ENCODE measurements around the gene ZNF407.

ZNF407 gene

GRCh38 chr18:75068682-75069435 lies 471.2 kb downstream of the ZNF407 start:
- no peak for TF ChIP-seq NFIC (IDR thresholded peaks at IDR 0.05)
- no peak for TF ChIP-seq RAD21 (IDR thresholded peaks at IDR 0.05; ENCODE audit: low read depth)
- no peak for TF ChIP-seq FOXM1 (IDR thresholded peaks at IDR 0.05; ENCODE audit: borderline replicate concordance, low read depth)
- TF ChIP-seq TCF12 (IDR thresholded peaks at IDR 0.05; ENCODE audit: low read depth) = no peak
- no peak for TF ChIP-seq ZBTB7A (IDR thresholded peaks at IDR 0.05; ENCODE audit: low read depth)
- TF ChIP-seq CEBPB (IDR thresholded peaks at IDR 0.05) = no peak
- no peak for TF ChIP-seq USF1 (IDR thresholded peaks at IDR 0.05)
- no peak for TF ChIP-seq TAF1 (IDR thresholded peaks at IDR 0.05; ENCODE audit: low read depth)
- TF ChIP-seq EP300 (IDR thresholded peaks at IDR 0.05; ENCODE audit: borderline replicate concordance) = no peak
- TF ChIP-seq CREB1 (IDR thresholded peaks at IDR 0.05; ENCODE audit: low read depth) = no peak
- TF ChIP-seq TEAD4 (IDR thresholded peaks at IDR 0.05) = no peak
- TF ChIP-seq, protein P1, sequence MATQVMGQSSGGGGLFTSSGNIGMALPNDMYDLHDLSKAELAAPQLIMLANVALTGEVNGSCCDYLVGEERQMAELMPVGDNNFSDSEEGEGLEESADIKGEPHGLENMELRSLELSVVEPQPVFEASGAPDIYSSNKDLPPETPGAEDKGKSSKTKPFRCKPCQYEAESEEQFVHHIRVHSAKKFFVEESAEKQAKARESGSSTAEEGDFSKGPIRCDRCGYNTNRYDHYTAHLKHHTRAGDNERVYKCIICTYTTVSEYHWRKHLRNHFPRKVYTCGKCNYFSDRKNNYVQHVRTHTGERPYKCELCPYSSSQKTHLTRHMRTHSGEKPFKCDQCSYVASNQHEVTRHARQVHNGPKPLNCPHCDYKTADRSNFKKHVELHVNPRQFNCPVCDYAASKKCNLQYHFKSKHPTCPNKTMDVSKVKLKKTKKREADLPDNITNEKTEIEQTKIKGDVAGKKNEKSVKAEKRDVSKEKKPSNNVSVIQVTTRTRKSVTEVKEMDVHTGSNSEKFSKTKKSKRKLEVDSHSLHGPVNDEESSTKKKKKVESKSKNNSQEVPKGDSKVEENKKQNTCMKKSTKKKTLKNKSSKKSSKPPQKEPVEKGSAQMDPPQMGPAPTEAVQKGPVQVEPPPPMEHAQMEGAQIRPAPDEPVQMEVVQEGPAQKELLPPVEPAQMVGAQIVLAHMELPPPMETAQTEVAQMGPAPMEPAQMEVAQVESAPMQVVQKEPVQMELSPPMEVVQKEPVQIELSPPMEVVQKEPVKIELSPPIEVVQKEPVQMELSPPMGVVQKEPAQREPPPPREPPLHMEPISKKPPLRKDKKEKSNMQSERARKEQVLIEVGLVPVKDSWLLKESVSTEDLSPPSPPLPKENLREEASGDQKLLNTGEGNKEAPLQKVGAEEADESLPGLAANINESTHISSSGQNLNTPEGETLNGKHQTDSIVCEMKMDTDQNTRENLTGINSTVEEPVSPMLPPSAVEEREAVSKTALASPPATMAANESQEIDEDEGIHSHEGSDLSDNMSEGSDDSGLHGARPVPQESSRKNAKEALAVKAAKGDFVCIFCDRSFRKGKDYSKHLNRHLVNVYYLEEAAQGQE (IDR thresholded peaks at IDR 0.05; ENCODE audit: low read depth) = no peak
- no peak for TF ChIP-seq YY1 (IDR thresholded peaks at IDR 0.05; ENCODE audit: low read depth)
- no peak for TF ChIP-seq EGR1 (IDR thresholded peaks at IDR 0.05)
- TF ChIP-seq, protein P2, sequence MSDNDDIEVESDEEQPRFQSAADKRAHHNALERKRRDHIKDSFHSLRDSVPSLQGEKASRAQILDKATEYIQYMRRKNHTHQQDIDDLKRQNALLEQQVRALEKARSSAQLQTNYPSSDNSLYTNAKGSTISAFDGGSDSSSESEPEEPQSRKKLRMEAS (IDR thresholded peaks at IDR 0.05) = no peak

DNA sequence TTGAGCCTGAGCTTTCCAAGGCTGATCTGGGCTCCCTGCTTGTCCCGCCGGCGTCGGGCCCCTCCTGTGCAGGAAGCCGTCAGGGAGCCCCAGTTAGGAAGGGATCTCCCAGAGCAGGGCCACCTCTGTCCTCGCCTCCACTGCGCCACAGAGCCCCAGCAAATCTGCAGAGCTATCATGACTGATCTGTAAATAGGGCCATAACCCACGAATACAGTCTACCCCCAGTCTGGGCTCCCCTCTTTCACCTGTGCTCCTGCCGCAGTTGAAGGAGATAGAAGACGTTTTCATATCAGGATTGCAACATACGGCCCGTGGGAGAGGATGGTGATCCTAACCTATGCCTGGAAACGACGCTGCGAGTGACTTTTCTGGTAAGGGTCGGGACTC lies 472.6 kb downstream of the ZNF407 start:
- TF ChIP-seq ZBTB7A (IDR thresholded peaks at IDR 0.05; ENCODE audit: low read depth) = no peak
- TF ChIP-seq USF1 (IDR thresholded peaks at IDR 0.05) = no peak
- TF ChIP-seq RAD21 (IDR thresholded peaks at IDR 0.05; ENCODE audit: low read depth) = no peak
- TF ChIP-seq CEBPB (IDR thresholded peaks at IDR 0.05) = no peak
- TF ChIP-seq TCF12 (IDR thresholded peaks at IDR 0.05; ENCODE audit: low read depth) = no peak
- no peak for TF ChIP-seq CREB1 (IDR thresholded peaks at IDR 0.05; ENCODE audit: low read depth)
- TF ChIP-seq EGR1 (IDR thresholded peaks at IDR 0.05) = no peak
- TF ChIP-seq EP300 (IDR thresholded peaks at IDR 0.05; ENCODE audit: borderline replicate concordance) = no peak
- TF ChIP-seq, protein P2 (IDR thresholded peaks at IDR 0.05) = no peak
- no peak for TF ChIP-seq NFIC (IDR thresholded peaks at IDR 0.05)

DNA sequence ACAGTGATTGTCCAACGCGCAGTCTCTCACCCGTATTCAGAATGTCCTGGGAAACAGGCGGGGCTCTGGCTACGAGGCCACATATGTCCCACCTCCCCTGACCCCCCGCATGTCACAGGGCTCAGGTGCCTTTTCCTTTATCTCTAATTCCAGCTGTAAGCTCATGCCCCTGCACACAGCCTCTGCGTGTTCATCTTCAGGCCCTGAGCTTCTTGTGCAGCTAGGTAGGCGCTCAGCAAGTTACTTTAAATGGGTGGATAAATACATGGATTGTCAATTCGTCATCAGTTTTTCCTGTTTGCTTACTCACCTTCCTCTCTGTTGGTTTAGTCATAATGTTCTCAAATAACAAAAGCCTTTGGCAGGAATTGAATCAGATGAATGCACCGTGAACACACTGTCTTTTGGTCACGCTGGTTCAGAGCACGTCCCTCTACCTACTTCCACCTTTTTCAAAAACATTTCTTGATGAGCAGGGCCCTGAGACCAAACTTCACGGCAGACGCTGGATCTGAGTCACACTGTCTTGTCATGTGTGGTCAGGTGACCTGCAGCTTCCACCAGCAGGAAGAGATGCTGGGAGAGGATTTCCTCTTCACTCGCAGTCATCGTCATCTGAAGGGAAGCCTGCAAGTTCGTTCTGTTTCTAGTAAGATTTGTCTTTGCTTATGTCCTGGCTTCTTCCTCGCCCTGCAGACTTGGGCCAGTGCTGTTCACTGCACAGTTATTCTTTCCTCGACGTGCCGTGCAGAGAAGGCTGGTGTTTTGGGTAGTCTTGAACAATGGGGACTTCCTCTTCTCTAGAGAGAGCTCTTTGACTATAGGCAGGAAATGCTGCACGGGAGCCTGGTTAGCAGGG lies 473.2 kb downstream of the ZNF407 start:
- TF ChIP-seq CREB1 (IDR thresholded peaks at IDR 0.05; ENCODE audit: low read depth) = no peak
- TF ChIP-seq RAD21 (IDR thresholded peaks at IDR 0.05; ENCODE audit: low read depth) = 0 out of 2 replicates have a peak, but pooled peaks have one; percentile 1
- TF ChIP-seq USF1 (IDR thresholded peaks at IDR 0.05) = peak; percentile 78
- TF ChIP-seq EP300 (IDR thresholded peaks at IDR 0.05; ENCODE audit: borderline replicate concordance) = peak; percentile 57; the same call in 1 of the 2 replicates
- peak; percentile 47; the same call in 1 of the 2 replicates for TF ChIP-seq NFIC (IDR thresholded peaks at IDR 0.05)
- no peak for TF ChIP-seq TEAD4 (IDR thresholded peaks at IDR 0.05)
- TF ChIP-seq, protein P2 (IDR thresholded peaks at IDR 0.05) = 0 out of 2 replicates have a peak, but pooled peaks have one; percentile 35

- TF ChIP-seq TEAD4 (IDR thresholded peaks at IDR 0.05) (no peak), EGR1 (IDR thresholded peaks at IDR 0.05) (no peak), EP300 (IDR thresholded peaks at IDR 0.05; ENCODE audit: borderline replicate concordance) (no peak), USF1 (IDR thresholded peaks at IDR 0.05) (no peak)
- TF ChIP-seq, protein P2 (IDR thresholded peaks at IDR 0.05) = no peak
Observed at GRCh38 chr18:75071484-75071785, 473.8 kb downstream of the ZNF407 start.

- no peak for TF ChIP-seq ZBTB7A (IDR thresholded peaks at IDR 0.05; ENCODE audit: low read depth)
- no peak for TF ChIP-seq YY1 (IDR thresholded peaks at IDR 0.05; ENCODE audit: low read depth)
- TF ChIP-seq CREB1 (IDR thresholded peaks at IDR 0.05; ENCODE audit: low read depth) = no peak
- no peak for TF ChIP-seq TEAD4 (IDR thresholded peaks at IDR 0.05)
- TF ChIP-seq TAF1 (IDR thresholded peaks at IDR 0.05; ENCODE audit: low read depth) = no peak
- TF ChIP-seq NFIC (IDR thresholded peaks at IDR 0.05) = no peak
- TF ChIP-seq RAD21 (IDR thresholded peaks at IDR 0.05; ENCODE audit: low read depth) = no peak
- TF ChIP-seq TCF12 (IDR thresholded peaks at IDR 0.05; ENCODE audit: low read depth) = no peak
- TF ChIP-seq EP300 (IDR thresholded peaks at IDR 0.05; ENCODE audit: borderline replicate concordance) = no peak
- TF ChIP-seq CEBPB (IDR thresholded peaks at IDR 0.05) = no peak
- TF ChIP-seq FOXM1 (IDR thresholded peaks at IDR 0.05; ENCODE audit: borderline replicate concordance, low read depth) = no peak
- TF ChIP-seq, protein P2 (IDR thresholded peaks at IDR 0.05) = no peak
- no peak for TF ChIP-seq EGR1 (IDR thresholded peaks at IDR 0.05)
- TF ChIP-seq, protein P1 (IDR thresholded peaks at IDR 0.05; ENCODE audit: low read depth) = no peak
- no peak for TF ChIP-seq USF1 (IDR thresholded peaks at IDR 0.05)
Observed at GRCh38 chr18:75071866-75072671, 474.4 kb downstream of the ZNF407 start.

Data from Ishikawa (cell line).